GM18868 (cell line): ENCODE data around the gene TNRC6C.
"Not testable (repeated sequence)": the region's sequence is repeated elsewhere in the genome, so short reads cannot be mapped to it uniquely, and the experiment has no call there.

ENCODE experiments used
- ATAC-seq: cut with Tn5 transposase; IDR thresholded peaks from one replicate; pipeline ENCODE4 v1.9.1; 2021; ENCODE audit warnings: mild to moderate bottlenecking, moderate library complexity; ENCODE audit not compliant: unreplicated experiment

Gene TNRC6C

DNA sequence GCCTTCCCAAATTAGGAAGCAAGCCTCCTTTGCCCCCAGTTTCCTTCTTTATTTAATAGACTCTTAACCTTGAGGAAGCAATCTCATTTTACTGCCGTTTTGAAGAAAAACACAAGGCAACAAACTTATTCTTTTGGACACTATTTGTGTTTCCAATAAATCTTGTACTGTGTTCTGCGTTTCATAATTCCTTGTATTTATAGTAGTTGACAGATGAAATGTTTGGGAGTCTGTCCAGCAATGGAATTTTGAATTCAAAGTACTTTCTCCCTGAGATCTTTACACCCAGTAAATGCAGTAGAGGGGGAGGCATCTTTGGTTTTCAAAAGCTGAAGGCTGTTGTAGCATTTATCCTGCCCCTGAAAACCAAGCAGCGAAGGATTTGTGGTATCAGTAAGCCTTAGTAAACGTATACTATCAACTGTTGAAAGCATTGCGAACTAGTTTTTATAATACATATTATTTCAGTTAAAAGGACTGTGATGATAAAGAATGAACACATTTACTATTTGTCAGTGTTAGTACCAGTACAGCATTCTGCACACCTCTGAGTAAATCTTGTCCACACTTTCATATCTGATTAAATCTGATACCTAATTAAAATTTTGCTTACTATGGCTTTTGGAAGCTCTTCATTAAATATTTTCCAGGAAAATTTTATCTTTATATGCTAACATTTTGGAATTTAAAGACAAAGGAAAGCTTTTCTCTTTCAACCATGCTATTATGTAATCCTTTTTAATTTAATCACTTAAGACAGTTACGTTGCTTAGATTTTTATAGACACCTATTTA is 83.1 kb downstream of the TNRC6C start:
- no peak for ATAC-seq

DNA sequence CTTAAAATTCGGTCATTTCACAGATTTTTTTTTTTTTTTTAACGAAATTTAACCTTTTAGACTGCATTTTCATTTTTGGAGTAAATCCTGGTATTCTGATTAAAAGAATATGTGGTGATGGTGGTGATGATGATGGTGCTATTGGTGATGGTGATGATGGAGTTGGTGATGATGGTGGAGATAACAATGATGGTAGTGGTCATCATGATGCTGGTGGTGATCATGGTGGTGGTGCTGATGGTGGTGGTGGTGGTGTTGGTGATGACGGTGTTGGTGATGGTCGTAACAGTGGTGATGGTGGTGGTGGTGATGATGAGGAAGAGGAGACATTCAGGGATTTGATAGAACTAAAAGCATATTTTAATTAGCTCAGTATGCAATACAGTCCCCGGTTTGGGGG is 84.0 kb downstream of the TNRC6C start:
- no peak for ATAC-seq

DNA sequence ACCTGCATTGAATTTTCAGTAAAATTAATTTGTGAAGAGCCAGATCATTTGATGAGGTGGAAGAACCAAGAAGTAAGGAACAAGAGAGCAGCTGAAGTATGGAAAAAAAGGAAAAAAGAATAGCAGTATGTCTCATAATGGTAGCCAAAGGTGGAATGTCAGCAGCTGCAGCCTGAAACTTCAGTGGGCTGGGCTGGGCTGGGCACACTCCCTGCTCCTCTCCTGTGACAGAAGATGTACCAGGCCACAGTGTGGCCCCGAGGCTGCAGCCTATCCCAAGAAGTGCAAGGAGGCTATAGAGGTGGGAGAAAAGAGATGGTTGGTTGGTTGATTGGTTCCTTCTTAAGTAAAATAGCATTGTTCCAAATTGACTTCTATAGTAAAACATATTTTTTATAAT is 84.5 kb downstream of the TNRC6C start:
- no peak for ATAC-seq

DNA sequence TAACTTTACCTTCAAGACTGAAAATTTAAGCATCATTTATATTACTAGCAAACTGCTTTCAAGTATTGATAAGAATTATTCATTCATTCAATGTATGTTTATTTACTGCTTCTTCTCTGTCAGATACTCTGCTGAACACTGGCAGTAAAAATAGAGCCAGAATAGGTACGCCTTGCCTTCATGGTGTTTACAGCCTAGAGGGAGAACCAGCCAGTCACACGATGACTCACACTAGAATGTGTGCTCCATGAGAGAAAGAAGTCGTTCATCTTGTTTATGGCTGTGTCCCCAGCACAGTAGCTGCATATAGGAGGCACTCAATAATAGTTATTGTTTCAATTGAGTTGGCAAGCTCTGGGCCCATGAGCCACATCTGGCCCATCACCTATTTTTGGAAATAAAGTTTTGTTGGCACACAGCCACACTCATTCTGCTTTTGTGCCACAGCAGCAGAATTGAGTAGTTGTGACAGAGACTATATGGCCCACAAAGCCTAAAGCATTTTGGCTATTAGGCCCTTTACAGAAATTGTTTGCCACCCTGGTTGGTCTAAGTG is 85.9 kb downstream of the TNRC6C start:
- no peak for ATAC-seq

DNA sequence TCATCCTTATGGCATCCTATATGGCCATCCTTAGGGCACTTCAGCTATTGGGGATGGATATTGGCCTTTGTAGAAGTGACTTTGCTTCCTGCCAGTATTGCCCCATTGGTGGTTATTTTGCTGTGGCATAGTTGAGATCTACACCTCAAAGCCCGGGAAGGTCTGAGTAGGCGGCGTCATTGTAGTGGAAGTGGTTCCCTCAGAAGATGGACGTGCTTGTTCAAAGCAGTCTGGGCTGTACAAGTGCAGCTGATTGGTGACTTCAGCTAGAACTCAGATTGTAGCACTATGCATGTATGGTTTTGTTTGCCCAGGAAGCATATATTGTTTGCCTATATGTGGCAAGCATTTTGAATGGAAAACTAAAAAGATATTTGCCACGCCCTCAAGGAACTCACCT is 86.8 kb downstream of the TNRC6C start:
- ATAC-seq = no peak

DNA sequence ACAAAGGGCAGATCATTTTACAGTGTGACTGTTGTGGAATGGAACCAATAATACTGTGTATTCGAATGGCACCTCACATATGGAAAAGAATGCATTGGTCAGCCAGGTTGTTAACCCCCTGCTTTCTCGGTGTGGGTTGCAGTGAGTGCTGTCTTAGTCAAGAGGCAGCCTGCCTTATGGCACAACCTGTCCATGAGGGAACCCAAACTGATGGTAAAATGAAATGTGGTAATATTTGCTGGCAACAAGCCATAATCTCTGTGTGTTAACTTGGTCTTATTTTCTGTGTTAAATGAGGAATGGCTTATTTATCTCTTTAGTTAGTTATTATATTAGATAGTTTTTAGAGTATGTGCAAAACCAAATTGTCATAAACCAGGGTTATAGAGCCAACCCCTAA is 88.4 kb downstream of the TNRC6C start:
- ATAC-seq = no peak

DNA sequence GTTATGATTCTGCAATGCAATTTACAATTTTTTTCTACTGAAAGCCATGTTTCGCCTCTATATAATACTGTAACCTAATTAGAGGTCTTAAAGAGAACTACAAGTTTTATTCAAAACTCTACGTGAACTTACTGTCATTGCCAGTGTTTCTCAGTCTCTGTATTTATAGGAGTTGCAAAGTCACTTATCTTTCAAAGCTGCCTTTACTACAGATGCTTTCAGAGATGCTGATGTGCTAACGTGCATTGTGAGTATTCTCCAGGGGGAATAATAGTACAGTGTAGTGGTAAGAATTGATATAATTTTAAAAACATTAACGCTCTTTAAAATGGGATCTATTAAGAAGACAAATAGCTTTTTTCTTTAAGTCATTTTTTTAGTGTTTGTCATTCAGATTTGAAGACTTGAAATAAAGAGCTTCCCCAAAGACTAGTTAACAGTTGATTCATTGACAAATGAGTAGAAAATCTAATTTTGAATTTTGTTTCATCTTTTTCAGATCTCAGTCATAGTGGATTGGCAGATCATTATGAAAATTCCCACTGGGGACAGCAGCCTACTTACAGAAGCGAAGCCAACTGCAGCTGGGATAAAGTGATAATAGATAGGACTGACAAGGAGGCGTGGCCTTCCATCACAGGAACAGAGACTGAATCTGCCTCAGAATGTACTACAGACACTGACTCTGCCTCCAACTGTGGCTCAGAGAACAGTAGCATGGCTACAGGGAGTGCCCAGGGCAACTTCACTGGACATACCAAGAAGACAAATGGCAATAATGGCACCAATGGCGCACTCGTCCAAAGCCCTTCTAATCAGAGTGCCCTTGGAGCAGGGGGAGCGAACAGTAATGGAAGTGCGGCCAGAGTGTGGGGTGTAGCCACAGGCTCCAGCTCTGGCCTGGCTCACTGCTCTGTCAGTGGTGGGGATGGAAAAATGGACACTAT is 90.1 kb downstream of the TNRC6C start:
- no peak for ATAC-seq

DNA sequence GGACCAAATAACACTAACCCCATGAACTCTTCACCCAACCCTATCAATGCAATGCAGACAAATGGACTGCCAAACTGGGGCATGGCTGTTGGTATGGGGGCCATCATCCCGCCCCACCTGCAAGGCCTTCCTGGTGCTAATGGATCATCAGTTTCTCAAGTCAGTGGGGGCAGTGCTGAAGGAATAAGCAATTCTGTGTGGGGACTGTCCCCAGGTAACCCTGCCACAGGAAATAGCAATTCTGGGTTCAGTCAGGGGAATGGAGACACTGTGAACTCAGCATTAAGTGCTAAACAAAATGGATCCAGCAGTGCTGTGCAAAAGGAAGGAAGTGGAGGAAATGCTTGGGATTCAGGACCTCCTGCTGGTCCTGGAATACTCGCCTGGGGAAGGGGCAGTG is 91.1 kb downstream of the TNRC6C start:
- ATAC-seq = no peak

DNA sequence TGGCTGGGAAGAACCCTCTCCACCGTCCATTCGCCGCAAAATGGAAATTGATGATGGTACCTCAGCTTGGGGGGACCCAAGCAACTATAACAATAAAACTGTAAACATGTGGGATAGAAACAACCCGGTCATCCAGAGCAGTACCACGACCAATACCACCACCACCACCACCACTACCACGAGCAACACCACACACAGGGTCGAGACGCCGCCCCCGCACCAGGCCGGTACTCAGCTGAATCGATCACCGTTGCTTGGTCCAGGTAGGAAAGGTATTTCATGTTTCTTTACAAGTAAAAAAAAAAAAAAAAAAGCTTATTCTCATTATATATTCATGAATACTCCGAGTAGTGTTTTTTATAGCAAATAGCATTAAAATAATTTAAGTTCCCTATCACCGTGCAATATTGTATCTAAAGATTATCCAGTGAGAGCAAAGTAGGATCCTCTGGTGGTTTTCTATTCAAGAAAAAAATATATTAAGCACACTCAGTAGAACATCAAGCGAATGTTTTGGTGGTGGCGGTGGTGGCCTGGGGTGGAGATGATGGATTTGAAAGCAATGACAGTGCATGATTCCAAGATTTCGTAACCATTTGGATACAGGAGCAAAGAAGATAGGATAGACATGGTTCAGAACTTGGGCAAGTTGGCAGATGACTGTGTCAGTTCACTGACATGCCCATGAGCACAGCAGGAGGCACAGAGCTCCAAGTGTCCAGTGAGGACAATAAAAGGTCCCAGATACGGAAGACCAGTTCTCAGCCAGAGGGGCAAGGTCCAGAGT is 92.9 kb downstream of the TNRC6C start:
- no peak for ATAC-seq

DNA sequence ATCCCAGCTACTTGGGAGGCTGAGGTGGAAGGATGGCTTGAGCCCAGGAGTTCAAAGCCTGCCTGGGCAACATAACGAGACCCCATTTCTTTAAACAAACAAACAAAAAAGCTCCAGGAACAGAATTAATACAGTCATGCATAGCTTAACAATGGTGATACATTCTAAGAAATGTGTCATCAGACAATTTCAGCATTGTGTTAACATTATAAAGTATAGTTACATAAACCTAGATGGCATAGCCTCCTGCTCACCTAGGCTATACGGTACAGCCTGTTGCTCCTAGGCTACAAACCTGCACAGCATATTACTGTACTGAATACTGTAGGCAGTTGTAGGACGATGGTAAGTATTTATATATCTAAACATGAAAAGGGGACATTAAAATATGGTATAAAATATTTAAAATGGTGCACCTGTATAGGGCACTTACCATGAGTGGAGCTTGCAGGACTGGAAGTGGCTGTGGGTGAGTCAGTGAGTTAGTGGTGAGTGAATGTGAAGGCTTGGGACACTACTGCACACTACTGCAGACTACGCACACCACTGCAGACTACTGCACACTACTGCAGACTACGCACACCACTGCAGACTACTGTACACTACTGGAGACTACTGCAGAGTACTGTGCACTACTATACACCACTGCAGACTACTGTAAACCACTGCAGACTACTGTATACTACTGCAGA is 95.4 kb downstream of the TNRC6C start:
- ATAC-seq = no peak

DNA sequence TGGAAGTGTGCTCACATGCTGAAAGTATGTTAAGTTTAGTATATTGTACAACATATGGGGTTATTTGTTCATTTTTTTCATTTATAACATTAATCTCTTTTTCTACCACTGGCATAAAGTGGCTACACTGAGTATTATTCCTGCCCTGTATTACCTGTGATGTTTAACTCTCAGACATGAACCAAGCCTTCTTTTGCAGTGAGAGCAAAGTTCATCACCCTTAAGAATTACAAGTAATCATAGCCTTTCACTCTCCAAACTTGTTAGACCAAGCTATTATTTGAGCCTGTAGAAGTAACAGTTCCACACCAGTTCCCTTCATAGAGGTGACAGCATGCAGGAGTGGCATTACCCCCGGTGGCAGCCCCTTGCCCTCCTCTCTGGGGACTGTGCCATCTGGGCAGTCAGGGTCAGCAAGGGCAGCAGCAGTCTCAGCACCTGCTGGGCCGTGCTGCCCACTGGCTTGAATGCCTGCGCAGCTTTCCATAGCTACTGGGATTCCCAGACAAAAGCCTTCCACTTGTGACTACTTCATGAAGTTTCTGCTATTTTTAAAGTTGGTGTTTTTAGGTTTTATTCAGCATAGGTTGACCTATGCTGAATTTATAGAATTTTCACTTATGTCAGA is 98.7 kb downstream of the TNRC6C start:
- no peak for ATAC-seq

DNA sequence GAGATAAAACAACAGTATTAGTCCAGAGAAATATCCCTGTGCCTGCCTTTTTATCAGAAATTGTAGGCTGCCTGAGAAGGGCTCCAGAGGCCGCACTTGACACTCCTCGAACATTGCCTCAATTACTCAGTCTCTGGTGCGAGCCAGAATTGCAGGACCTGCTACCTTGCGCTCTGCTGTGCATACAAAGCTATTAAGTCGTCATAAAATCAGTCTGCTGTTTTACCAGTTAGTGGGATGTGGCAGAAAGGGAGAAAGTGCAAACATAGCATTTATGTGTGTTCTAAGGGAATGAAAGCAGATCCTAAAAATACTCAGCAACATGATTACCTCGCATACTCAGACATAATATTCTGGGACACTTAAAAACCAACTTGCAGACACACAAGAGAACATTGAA is 99.5 kb downstream of the TNRC6C start:
- no peak for ATAC-seq

DNA sequence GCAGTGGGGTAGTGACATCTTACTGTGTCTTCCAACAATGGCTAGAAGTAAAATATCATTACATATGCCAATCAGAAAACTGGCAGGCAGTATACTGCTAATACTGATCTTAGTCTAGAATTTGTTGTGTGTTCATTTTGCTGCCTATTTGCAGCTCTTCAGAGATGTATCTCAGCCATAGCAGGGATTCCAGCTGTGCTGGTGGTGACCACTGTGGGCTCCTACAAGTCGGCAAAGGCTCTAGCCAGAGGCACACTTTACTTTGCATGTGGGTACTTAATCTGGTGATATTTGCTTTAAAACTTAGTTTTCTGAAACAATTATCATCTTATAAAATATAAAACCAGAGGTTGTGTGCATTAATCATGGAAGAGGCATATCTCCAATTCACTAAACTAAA is 100.1 kb downstream of the TNRC6C start:
- no peak for ATAC-seq

DNA sequence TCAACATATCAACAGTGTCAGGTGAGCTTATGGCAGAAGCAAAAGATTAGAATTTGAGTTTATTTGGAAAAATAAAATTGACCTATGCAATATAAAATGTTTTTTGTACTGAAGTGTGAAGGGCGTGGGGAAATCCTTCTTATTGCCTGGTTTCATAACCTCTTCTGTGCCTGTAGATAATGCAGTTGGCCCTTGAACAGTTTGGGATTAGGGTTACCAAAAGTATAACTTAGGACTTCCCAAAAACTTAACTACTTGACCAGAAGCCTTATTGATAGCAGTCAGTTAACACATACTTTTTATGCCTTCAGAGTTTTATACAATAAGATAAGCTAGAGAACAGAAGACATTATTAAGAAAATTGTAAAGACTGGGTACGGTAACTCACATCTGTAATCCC is 104.1 kb downstream of the TNRC6C start:
- no peak for ATAC-seq

DNA sequence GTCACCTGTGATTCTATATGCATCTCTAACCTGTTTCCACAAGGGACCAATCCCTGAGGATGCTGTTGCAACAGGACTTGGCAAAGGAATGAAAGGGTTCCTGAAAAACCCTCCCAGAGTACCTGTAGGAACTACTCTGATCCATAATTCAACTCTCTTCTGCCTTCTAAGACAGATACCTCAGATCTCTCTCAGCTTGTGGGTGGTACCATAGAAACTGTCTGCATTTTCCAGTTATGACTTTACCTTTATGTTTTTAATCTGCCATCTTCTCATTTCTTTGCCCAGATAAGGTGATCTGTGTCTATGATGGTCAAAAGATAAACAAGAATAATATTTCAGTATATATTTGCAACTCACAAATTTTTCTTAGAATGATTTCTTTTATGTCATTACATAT is 105.0 kb downstream of the TNRC6C start:
- no peak for ATAC-seq

DNA sequence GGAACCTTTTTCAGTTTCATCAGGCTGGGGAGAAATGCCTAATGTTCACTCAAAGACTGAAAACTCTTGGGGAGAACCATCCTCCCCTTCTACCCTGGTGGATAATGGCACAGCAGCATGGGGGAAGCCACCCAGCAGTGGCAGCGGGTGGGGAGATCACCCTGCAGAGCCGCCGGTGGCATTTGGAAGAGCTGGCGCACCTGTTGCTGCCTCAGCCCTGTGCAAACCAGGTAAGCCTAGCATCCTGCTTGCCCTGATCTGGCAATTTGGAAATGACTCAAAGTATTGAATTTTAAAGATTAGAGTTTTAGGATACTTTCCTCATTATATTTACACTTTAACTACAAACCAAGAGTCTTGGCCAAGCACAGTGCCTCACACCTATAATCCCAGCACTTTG is 106.2 kb downstream of the TNRC6C start:
- no peak for ATAC-seq

DNA sequence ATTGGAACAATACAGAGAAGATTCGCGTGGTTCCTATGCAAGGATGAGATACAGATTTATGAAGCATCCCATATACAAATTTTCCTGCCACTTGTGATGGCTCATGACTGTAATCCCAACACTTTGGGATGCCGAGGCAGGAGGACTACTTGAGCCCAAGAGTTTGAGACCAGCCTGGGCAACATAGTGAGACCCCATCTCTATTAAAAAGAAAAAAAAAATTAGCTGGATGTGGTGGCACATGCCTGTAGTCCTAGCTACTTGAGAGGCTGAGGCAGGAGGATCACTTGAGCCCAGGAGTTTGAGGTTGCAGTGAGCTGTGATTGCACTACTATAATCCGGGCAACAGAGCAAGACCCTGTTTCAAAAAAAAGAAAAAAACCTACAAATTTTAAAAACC is 108.5 kb downstream of the TNRC6C start:
- ATAC-seq = not testable (repeated sequence)

DNA sequence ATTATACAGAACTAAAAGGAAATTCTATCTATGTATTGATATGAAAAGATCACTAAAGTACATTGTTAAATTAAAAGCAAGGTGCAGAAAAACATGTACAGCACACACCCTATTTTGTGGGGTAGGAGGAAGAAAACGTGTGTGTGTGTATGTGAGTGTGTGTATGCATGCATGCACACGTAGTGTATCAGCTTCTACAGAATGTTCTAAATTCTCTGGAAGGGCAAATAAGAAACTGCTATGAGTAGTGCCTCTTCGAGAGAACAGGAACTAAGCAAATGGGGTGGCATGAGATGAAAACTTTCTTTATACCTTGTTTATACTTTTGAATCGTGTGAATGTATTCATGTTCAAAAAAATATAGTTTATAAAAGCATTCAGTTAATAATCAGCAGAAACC is 111.2 kb downstream of the TNRC6C start:
- ATAC-seq = no peak

DNA sequence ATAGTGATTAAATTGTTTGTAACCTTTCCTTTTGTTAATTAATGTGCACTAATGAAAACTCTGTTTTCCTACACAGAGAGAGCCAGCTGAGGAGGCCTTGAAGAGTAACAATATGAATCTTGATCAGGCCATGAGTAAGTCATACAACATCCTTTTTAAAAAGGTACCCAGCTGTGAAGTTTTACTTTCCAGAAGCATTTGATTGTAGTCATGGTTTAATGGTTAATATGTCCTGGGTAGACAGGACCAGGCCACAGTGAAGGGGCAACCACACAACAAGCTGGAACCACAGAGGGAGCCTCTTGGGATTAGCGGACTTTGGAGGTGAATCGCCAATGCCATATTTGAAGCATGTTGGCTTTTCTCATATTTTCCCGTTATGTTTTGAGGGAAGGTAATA is 114.5 kb downstream of the TNRC6C start:
- no peak for ATAC-seq

DNA sequence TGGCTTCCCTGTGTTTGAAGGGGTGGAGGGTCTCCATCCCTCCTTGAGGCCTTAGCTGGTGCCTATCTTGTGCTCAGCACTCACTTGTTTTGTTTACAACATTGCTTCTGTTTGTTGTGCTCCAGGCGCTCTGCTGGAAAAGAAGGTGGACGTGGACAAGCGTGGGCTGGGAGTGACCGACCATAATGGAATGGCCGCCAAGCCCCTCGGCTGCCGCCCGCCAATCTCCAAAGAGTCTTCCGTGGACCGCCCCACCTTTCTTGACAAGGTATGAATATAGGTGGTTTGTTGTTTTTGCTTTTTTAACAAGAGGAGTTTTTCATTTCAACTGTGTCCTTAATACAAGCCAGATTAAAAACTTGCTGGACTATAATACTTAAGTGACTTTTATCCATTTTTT is 116.5 kb downstream of the TNRC6C start:
- no peak for ATAC-seq
